ENCODE data around the gene DLGAP1.

DNA sequence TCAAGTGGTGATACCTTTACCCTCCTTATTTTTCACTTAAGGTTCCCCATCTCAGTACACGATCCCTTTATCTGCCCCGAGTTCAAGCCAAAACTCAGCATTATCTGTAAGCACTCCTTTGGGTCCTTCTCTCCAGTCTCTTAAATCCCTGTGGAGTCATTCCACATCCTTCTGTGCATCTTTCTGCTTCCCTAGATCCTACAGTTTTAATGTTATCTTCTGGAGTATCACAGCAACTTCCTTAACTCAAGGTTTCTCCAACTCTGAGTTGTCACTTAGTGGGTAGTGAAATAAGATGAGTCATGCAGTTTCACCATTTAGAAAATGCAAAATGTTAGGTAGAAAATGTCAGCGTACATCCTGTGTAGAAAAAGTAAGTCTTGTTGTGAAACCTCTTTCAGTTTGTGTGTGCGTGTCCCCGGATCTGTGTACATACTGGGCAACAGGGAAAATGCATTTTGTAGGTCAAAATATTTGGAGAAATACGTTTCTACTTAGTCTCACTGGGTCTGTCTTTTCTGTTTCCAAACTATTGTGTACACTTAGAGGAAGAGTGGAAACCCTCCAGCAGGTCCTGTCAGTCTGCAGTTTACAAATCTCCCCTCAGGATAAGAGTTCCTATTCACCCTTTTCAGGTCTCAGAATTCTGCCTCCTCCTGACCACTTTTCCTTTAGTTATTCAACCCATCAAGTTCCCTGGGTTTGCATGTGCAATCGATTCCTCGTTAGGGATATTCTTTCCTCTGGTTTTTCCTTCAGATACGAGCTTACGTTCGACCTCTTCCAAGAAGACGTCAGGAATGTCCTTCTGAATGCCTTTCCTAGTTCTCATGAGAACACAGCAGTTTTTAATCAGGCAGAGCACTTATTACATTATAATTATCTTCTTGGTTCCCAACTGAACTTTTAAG lies 850.4 kb downstream of the DLGAP1 start:
- TF ChIP-seq, protein P1, sequence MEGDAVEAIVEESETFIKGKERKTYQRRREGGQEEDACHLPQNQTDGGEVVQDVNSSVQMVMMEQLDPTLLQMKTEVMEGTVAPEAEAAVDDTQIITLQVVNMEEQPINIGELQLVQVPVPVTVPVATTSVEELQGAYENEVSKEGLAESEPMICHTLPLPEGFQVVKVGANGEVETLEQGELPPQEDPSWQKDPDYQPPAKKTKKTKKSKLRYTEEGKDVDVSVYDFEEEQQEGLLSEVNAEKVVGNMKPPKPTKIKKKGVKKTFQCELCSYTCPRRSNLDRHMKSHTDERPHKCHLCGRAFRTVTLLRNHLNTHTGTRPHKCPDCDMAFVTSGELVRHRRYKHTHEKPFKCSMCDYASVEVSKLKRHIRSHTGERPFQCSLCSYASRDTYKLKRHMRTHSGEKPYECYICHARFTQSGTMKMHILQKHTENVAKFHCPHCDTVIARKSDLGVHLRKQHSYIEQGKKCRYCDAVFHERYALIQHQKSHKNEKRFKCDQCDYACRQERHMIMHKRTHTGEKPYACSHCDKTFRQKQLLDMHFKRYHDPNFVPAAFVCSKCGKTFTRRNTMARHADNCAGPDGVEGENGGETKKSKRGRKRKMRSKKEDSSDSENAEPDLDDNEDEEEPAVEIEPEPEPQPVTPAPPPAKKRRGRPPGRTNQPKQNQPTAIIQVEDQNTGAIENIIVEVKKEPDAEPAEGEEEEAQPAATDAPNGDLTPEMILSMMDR (IDR thresholded peaks at IDR 0.05; ENCODE audit: low read depth, low read length) = no peak
- TF ChIP-seq POLR2A (IDR thresholded peaks at IDR 0.05; ENCODE audit: extremely low read depth, insufficient read length) = no peak

Data from NB4 (cell line).